Activated T-cell treated with anti-CD3 and anti-CD28 coated beads for 48 hours (primary cell): ENCODE measurements around the gene CASKIN1.
"Not testable (repeated sequence)": the region's sequence is repeated elsewhere in the genome, so short reads cannot be mapped to it uniquely, and the experiment has no call there.

Experiments used
- DNase-seq: peaks from one replicate; pipeline ENCODE4 v3.0.0-alpha.2; 2020; ENCODE audit warnings: low read depth

CASKIN1 gene

DNA sequence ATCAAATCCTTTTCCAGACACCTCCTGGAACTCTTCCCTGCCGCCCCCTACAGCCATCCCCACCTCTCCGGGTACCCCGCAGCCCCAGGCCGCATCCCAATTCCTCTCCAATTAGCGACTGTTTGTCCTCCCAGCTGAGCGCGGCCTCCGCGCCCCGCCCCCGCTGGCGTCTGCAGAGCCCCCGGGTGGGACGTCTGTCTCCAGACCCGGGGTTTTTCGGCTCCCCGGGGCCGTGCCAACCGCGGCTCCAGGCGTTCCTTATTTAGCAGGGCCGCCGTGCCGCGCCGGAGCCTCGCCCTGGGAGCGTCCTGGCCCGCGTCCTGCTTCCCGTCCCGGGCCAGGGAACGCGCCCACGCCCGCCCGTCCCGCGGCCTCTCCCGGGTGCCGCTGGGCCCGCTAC, 61.3 kb downstream of the CASKIN1 start:
- DNase-seq: not testable (repeated sequence)

DNA sequence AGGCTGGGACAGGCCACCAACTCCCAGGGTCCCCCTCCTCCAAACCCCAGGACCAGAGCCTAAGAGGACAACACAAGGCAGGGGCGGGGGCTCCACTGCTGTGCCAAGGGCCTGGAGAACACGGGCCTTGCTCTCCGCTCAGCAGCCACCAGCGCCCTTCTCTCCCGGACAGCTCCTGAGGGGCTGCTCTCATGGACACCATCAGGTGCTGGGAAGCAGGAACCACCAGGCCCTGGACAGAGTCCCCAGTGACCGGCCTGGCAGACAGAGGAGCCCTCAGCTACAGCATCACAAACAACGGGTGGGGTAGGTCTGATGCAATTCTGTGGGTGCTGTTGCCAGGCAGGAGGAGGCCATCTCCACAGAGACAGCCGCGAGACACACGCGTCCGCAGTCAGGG, 62.6 kb downstream of the CASKIN1 start:
- DNase-seq: not testable (repeated sequence)

DNA sequence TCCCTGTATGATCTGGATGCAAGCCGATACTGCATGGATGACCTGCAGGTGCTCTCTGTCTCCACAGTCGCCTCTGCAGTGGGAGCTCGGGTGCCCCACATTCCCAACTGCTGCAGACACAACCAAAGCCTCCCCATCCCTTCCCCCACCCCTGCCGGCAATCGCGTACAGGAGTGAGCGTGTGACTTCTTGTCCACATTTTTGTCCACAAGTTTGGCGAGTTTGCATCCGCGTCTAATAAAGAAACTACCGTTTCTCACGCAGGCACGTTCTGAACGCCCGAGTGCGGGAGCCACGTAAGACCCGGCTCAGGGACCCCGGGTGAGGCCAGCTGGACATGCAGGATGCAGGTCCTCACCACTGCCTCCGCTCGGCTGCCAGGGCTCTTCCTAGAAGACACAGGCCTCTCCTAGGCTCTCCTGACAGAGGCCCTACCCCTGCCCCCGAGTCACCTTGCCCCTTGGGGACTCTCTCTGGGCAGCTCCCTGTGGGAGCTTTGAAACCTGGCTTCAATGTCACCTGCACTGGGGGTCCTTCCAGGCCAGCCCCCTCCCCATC, 66.4 kb downstream of the CASKIN1 start:
- DNase-seq: not testable (repeated sequence)

DNA sequence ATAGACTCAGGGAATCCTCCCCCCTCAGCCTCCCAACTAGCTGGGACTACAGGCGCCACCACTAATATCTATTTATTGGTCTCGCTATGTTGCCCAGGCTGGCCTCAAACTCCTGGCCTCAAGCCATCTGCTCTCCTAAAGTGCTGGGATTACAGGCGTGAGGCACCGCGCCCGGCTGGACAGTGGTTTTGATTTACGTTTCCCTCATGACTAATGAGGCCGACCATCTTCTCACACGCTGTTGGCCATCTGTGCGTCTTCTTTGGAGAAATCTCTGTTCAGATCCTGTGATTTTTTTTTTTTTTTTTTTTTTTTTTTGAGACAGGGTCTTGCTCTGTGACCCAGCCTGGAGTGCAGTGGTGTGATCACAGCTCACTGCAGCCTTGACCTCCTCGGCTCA, 67.2 kb downstream of the CASKIN1 start:
- DNase-seq: not testable (repeated sequence)

DNA sequence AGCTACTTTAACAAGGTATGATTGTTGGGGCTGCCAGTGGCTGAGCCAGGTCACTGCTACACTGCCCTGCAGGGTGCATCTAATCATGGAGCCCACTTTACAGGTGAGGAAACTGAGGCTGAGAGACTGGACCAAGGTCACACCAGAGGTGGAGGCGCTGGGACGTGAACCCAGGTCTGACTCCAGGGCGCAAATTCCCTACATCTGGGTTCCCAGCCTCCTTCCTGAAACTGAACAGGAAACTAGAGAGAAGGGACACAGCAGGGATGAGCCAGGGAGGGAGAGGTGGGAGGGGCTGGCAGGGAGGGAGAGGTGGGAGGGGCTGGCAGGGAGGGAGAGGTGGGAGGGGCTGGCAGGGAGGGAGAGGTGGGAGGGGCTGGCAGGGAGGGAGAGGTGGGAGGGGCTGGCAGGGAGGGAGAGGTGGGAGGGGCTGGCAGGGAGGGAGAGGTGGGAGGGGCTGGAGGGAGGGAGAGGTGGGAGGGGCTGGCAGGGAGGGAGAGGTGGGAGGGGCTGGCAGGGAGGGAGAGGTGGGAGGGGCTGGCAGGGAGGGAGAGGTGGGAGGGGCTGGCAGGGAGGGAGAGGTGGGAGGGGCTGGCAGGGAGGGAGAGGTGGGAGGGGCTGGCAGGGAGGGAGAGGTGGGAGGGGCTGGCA, 68.7 kb downstream of the CASKIN1 start:
- DNase-seq: not testable (repeated sequence)
